GM18873 (cell line): ENCODE results near the gene THUMPD2.
A peak's percentile ranks its signal among the peaks of the same experiment; 100 is the strongest.
"Not testable (repeated sequence)": the region's sequence is repeated elsewhere in the genome, so short reads cannot be mapped to it uniquely, and the experiment has no call there.

Experiments used
- ATAC-seq: cut with Tn5 transposase; IDR thresholded peaks from one replicate; pipeline ENCODE4 v1.9.1; 2021; ENCODE audit warnings: mild to moderate bottlenecking, moderate library complexity, moderate number of reproducible peaks; ENCODE audit not compliant: unreplicated experiment, low FRiP score

Gene THUMPD2, protein sequence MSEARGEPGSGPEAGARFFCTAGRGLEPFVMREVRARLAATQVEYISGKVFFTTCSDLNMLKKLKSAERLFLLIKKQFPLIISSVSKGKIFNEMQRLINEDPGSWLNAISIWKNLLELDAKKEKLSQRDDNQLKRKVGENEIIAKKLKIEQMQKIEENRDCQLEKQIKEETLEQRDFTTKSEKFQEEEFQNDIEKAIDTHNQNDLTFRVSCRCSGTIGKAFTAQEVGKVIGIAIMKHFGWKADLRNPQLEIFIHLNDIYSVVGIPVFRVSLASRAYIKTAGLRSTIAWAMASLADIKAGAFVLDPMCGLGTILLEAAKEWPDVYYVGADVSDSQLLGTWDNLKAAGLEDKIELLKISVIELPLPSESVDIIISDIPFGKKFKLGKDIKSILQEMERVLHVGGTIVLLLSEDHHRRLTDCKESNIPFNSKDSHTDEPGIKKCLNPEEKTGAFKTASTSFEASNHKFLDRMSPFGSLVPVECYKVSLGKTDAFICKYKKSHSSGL

DNA sequence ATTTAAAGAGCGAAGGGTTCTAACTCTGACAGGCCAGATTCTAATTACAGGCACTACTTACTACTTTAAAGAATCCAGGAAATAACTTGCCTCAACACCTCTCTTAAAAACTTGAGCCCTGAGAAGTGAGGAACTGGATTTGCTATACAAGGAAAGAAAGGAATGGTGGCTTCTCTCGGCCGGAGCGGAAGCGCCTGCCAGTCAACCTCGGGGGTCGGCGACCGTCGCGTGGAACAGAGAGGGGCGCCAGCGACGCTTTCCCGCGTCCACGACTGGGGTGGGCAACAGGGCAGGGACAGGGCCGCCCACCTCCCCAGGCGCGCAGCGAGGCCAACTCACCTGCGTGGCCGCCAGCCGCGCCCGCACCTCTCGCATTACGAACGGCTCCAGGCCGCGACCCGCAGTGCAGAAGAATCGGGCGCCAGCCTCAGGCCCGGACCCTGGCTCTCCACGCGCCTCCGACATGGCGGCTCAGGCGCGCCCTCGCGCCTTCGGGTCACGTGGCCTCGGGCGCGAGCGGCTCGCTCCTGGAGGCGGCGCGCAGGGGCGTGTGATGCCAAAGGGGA lies at the start of gene THUMPD2:
Gene THUMPD2 (minus strand): TSS at position 484 of the 566 bp plus-strand sequence. CDS start 19 bp downstream, at position 465.
- ATAC-seq, result peak; percentile 57

DNA sequence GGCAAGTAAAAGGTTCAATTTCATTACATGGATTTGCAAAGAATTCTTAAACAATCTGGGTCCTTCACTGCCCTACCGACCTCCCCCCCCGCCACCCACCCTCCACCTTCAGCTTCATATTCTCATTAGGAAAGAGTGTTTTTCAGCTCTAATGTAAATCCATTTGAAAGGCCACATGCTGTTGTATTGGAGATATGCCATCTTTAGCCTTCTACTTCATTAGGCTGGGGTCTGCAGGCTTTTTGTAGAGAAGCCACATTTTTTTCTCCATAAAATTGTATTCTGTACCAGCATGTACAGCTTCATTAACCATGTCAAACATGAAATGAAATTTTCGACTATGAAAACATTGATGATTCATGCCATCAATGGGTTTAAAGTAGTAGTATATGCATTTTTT lies 42.8 kb upstream of the THUMPD2 start:
- no peak for ATAC-seq

DNA sequence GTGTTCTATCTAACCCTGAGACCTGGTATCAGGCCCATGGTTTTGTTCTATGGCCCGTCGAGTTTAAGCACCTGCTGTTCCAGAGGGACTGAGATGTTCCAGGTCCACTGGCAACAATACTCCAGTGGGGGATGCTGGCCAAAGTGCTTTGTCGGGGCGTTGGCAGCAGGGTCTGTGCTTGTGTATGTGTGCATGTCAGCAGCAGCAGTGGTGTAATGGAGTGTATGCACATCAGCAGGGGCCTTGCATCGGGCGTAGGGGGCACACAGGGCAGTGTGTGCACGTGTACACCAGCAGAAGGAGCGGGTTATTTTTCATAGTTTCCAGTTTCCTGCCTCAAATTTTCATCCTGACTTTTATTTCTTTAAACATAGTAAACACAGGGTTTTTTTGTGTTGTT lies 37.8 kb upstream of the THUMPD2 start:
- ATAC-seq, result no peak

DNA sequence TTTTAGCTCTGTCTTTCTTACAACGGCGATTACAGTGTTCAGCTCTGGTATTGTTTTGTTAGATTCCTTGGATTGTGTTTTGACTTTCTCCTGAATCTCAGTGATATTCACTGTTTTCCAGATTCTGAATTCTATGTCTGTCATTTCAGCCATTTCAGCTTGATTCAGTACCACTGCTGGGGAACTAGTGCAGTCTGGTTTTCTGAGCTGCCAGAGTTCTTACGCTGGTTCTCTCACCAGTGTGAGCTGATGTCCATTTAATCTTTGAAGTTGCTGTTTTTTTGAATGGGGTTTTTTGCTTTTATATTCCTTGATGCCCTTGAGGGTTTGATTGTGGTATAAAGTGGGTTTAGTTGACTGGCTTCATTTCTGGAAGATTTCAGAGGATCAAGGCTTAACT lies 37.4 kb upstream of the THUMPD2 start:
- ATAC-seq, result no peak

DNA sequence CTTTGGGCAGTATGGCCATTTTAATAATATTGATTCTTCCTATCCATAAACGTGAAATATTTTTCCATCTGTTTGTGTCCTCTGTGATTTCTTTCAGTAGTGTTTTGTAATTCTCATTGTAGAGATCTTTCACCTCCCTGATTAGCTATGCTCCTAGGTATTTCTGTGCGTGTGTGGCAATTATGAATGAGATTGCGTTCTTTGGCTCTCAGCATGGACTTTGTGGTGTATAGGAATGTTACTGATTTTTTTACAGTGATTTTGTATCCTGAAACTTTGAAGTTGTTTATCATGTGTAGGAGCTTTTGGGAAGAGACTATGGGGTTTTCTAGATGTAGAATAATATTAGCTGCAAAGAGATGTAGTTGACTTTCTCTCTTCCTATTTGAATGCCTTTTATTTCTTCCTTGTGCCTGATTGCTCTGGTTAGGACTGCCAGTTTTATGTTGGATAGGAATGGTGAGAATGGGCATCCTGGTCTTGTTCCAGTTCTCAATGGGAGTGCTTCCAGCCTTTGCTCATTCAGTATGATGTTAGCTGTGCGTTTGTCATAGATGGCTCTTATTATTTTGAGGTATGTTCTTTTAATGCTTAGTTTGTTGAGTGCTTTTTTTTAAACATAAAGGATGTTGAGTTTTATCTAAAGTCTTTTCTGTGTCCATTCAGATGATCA lies 27.0 kb upstream of the THUMPD2 start:
- ATAC-seq, result no peak

DNA sequence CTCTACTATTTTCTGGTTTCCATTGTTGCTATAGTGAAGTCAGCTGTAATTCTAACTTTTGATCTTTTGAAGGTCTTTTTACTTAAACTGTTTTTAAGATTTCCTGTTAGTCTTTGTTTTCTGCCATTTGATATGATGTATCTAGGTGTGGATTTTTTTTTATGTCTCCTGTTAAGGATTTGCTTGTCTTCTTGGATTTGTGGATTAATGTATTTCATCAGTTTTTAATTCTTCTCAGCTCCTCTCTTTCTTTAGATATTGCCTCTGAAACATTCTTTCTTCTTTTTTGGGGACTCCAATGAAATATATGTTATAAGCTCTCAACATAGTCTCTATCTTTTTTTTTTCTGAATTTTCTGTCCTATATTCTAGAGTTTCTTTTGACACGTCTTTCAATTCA lies 24.8 kb upstream of the THUMPD2 start:
- ATAC-seq, result no peak

DNA sequence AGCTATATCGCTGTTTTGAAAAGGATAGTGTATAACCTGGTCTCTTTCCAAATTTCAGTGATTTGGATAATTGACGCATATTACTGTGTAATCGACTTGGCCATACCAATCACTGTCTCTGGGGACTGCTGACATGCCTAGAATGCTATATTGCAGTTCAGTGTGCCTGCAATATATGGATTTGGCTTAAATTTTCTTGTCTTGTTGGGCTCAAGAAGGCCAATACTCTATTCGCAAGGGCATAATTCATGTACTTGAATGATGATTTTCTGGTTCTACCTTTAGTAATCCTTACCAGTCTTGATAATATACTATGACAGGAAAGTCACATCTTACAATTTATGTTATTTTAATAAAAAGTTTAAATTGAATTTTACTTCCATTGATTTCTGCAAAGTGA lies 21.7 kb upstream of the THUMPD2 start:
- ATAC-seq, result no peak

DNA sequence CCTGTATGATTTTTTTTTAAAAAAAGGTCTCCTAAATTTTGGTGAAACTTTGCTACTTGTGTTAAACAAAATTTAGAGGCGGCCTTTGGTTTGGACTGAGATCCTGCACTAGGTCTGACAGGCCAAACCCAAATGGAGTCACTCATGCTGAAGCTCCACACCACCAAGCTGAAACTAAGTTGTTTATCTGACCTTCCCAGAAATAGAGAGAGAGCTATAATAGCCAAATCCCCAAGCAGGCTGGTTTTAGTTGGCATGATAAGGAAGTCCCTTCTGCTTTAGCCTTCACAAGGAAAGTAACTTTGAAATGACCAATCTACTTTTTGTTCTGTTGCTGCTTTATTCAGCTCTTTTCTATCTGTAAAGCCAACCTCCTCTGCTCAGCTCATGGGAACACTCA lies 17.1 kb upstream of the THUMPD2 start:
- no peak for ATAC-seq

DNA sequence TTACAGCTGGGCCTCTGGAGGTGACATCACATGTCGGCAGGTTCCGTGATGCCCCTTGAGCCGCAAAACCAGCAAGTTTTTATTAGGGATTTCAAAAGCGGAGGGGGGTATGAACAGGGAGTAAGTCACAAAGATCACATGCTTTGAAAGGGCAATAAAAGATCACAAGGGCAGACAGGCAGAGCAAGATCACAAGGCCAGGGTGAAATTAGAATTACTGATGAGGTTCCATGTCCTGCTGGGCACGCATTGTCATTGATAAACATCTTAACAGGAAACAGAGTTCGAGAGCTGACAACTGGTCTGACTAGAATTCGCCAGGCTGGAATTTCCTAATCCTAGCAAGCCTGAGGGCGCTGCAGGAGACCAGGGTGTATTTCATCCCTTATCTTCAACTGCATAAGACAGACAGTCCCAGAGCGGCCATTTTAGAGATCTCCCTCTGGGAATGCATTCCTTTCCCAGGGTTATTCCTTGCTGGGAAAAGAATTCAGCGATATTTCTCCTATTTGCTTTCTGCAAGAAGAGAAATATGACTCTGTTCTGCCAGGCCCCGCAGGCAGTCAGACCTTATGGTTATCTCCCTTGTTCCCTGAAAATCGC lies 11.3 kb upstream of the THUMPD2 start:
- not testable (repeated sequence) for ATAC-seq

DNA sequence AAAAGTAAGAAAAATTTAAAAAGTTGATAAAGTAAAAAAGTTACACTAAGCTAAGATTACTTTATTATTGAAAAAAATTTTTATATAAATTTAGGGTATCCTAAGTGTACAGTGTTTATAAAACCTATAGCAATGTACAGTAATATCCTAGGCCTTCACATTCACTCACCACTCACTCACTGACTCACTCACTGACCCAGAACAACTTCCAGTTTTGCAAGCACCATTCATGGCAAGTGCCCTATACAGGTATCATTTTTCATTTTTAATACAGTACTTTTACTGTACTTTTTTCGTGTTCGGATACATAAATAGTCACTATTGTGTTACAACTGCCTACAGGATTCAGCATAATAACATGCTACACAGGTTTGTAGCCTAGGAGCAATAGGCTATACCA lies 8.9 kb upstream of the THUMPD2 start:
- ATAC-seq, result no peak

DNA sequence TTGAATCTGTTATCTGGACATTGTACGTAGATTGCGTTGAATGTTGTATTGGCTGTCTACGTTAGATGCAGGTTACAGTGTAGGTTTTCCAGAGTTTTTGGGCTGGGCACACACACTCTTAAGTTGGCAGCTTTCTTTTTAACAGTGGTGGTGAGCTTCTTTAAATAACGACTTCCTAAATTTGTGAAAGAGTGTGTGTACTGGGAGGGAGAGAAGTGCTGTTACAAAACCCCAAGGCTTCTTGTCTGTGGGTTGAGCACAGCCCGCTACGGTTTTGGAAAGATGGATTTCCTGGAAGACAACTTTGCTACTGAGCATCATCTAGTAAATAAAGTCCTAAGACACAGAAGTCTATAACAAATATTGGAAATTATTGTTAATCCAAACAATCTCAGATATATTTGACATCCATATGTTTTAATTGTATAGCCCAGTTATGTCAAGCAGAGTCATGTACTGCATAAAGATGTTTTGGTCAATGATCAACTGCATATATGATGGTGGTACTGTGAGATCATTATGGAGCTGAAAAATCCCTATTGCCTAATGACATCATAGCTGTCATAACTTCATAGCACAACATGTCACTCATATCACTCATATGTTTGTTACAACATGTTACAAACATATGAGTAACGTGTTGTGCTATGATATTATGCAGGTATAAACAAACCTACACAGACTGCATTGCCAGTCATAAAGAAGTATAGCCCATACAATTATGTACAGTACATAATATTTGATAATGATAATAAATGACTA lies 7.9 kb upstream of the THUMPD2 start:
- no peak for ATAC-seq

DNA sequence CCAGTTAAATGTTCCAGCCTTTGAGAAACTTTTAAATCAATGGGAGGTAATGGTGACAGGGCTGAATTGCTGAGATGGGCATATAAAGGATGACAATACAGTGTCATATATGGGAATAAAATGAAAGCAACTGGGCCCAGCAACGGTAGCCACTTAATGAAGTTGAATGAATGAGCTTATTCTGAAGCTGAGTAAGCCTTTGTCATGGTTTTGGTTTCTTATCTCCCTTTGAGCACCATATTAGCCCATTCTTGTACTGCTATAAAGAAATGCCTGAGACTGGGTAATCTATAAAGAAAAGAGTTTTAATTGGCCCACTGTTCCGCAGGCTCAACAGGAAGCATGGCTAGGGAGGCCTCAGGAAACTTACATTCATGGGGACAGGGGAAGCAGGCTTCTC lies 3.5 kb upstream of the THUMPD2 start:
- ATAC-seq, result no peak

DNA sequence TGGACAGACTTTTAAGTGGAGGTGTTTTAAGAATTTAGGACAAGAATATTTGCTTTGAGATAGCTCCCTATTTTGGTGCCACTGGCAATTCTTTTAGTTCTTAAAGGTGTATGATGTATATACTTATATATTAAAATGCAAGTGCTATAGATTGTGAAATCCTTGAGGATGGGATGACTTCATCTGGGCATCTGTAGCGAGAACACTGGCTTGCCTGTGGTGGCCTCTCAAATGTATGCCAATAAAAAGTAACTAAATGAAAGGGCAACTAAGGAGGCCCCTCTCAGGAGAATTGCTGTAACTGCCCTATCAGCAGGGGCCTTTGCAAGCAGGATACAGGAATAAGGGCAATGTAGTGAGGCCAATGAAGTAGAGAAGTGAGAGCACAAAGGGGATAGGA lies 2.6 kb upstream of the THUMPD2 start:
- ATAC-seq, result no peak

DNA sequence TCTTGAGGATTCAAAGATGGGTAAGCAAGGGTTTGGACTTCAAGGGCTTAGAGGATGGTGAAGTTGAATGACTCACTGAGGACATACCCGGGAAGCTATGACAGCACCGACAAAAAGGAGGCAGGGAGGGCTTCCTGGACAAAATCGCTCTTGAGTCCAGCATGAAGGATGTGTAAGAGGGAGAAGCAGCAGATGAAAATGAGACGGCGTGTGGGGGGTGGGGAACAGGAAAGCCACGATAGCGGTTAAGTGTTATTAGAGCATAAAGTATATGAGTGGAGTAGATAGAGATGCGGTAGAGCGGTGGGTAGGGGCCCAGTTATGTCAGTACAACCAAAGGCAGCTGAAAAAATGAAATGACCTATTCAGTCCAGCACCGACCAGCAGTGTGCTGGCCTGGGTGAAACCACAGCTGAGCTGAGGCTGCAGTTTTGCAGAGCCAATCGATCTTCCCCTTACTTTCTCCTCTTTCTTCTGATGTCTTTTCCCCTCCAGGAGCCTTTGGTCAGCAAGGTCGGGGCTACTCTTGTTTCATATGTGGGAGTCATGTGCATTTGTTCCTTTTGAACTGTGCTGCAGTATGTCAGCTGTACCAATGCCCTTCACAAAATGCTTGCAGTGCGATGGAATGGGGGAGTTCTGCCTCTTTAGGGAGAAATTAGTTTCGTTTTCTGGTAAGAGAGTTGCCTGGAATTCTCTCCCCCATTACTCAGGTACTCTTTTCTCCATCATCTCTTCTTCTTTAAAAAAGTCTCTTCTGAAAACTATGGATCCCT lies 2.0 kb upstream of the THUMPD2 start:
- ATAC-seq, result no peak

DNA sequence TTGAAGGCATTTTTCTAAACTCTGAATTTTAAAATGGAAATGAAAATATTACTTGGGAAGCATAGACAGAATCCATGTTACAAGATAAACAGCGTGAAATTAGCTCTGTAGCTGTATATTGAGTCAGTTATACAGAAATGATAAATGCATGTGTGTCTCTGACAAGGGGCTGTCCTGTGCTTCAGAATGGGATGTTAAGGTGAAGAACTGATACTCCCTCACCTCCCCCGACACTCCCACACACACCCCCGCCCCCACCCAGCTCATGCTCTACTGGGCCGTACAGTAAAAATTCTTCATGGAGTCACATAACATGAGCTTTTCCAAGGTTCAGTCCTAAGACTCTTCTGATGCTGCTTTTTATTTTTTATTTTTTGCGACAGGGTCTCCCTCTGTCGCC lies 869 bp upstream of the THUMPD2 start:
- ATAC-seq, result no peak

DNA sequence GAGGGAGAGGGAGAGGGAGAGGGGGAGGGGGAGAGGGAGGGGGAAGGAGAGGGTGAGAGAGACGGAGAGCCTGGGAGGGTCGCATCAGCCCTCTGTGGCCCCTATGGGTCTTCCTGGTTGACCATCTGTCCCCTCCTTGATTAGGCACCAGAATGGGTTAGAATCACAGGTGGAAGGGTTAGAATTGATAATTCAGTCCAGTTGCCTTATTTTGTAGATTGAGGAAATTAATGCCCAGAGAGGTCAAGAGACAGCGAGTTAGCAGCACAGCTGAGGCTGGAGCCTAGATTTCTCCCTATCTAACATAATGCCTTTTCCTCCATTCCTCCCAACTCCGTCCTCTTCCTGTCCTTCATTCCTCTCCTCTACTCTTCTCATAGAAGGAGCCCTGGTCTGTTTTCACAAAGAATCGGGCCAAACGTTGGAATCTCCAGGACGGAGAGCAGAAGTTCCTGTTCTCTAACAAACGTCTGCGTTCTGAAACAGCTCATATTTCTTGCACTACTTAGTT lies 338 bp upstream of the THUMPD2 start:
- peak; percentile 4 for ATAC-seq

DNA sequence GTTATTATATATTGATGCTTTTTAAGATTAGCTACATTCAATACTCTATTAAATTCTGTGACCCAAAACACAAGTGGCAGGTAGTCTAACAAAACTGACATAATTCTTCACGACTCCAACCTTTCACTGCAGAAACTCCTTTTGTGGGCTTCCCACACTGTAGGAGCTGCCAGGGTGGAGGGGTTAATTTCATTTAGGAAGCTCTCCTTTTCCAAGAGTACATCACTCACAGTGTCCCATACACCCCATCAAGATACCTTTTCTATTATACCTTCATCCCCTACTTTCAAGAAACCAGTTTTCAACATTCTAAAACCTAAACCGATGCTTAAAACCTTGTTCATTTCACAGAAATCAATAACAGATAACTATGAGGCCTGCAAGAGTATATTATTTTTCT lies 825 bp downstream of the THUMPD2 start:
- no peak for ATAC-seq

DNA sequence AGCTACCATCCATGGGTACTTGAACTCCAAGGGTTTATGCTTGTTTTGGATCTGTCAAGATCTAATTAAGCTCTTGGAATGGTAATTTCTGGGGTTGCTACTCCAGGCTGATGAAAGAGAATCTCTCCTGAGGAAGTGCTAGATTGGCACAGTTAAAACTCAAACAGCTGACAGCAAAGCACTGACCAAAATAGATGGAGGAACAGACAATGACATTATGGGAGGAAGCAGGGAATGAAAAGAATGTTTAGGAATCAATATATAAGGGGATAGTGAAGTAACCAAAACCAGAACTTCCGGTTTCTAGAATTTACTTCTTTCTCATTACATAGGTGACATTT lies 6.3 kb downstream of the THUMPD2 start:
- no peak for ATAC-seq

DNA sequence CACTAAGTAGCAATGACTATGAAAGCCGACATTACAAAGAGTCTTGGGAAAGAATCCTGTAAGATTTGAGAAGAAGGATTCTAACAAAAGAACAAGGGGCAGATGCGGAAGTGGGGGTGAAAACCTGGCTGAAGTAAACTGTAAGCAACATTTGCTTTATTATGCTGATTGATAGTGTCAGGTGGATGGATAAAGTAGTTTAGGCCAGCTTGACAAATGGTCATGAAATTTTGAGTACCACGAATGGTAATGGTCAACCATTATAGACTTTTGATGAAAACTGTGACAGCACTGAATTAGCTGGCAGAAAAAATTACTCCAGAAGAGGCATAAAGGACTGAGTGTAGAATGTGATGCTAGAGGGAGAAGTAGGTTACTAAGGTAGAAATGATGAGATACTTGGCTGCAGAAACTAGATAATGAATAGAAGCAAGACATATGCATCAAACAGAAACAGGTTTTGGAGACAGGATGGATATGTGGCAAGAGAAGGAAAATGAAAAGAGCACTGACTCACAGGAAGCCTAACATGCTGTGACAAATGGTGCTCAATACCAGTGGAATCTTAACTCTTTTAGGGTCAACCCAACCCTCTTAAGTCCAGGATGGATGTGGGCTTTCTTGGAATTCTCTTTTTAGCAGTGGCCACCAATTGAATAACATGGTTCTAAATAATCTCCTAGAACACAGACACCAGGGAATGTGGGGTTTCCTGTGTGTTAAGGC lies 6.8 kb downstream of the THUMPD2 start:
- no peak for ATAC-seq
